Body of pancreas (tissue), 4 donors: ENCODE data around the gene SUCLG1.

Source experiments
- CTCF ChIP-seq, 7 experiments: fragments of 450-650 bp in 4 of 7; fragments of 200-600 bp in 3 of 7; sonication (generic) in 3 of 7; IDR thresholded peaks; one replicate each; pipeline ENCODE4 v1.5.1; 2016 to 2019; ENCODE audit warnings: antibody characterized with exemption in 7 of 7
- POLR2A ChIP-seq, 3 donors: fragments of 450-650 bp; IDR thresholded peaks; one replicate each; pipeline ENCODE4 v1.6.1; 2016; ENCODE audit warnings: antibody characterized with exemption in 3 of 3, mild to moderate bottlenecking in 2 of 3

GRCh38 chr2:84375020-84375419, 84.1 kb downstream of the SUCLG1 start:
- TF ChIP-seq POLR2A (IDR thresholded peaks at IDR 0.05) (no peak), CTCF (IDR thresholded peaks at IDR 0.05) (no peak)
